ENCODE measurements around the gene WWOX.

WWOX gene

GRCh38 chr16:78122774-78123315 lies 23.4 kb downstream of the WWOX start:
- ChIA-PET CTCF (interaction anchor here (0.7 to 2.0 kb wide), 6 partner anchors 10 to 1479 kb away, joined by 3 to 9 read pairs (median 4); partner anchors contain the start of gene WWOX), POLR2A (no interaction called here)
- H3K4me3 ChIP-seq (ENCODE audit: low read depth, low read length), result no peak overlapping the region
- no peak for DNase-seq (ENCODE audit: low read depth, low spot score)
- TF ChIP-seq, protein P1, sequence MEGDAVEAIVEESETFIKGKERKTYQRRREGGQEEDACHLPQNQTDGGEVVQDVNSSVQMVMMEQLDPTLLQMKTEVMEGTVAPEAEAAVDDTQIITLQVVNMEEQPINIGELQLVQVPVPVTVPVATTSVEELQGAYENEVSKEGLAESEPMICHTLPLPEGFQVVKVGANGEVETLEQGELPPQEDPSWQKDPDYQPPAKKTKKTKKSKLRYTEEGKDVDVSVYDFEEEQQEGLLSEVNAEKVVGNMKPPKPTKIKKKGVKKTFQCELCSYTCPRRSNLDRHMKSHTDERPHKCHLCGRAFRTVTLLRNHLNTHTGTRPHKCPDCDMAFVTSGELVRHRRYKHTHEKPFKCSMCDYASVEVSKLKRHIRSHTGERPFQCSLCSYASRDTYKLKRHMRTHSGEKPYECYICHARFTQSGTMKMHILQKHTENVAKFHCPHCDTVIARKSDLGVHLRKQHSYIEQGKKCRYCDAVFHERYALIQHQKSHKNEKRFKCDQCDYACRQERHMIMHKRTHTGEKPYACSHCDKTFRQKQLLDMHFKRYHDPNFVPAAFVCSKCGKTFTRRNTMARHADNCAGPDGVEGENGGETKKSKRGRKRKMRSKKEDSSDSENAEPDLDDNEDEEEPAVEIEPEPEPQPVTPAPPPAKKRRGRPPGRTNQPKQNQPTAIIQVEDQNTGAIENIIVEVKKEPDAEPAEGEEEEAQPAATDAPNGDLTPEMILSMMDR (IDR thresholded peaks at IDR 0.05; ENCODE audit: insufficient read depth, low read length, missing control alignments), result no peak

- ChIA-PET CTCF (interaction anchor here (1.3 to 2.4 kb wide), 5 partner anchors 9 to 1476 kb away, joined by 3 to 12 read pairs (median 3); partner anchors contain the start of genes MAF and WWOX), POLR2A (no interaction called here)
- no peak overlapping the region for H3K4me3 ChIP-seq (ENCODE audit: low read depth, low read length)
- DNase-seq (ENCODE audit: low read depth, low spot score), result no peak
- TF ChIP-seq, protein P1 (IDR thresholded peaks at IDR 0.05; ENCODE audit: insufficient read depth, low read length, missing control alignments), result no peak
Measured at GRCh38 chr16:78125112-78125844, 25.8 kb downstream of the WWOX start.

- H3K4me3 ChIP-seq (ENCODE audit: low read depth, low read length), result no peak overlapping the region
- TF ChIP-seq, protein P1 (IDR thresholded peaks at IDR 0.05; ENCODE audit: insufficient read depth, low read length, missing control alignments), result no peak
- ChIA-PET POLR2A (no interaction called here), CTCF (no interaction called here)
- DNase-seq (ENCODE audit: low read depth, low spot score), result no peak
Measured at GRCh38 chr16:78126662-78127061, 27.2 kb downstream of the WWOX start.

GRCh38 chr16:78127130-78127529 lies 27.7 kb downstream of the WWOX start:
- no peak overlapping the region for H3K4me3 ChIP-seq (ENCODE audit: low read depth, low read length)
- ChIA-PET CTCF (no interaction called here), POLR2A (no interaction called here)
- DNase-seq (ENCODE audit: low read depth, low spot score), result no peak
- TF ChIP-seq, protein P1 (IDR thresholded peaks at IDR 0.05; ENCODE audit: insufficient read depth, low read length, missing control alignments), result no peak

DNA sequence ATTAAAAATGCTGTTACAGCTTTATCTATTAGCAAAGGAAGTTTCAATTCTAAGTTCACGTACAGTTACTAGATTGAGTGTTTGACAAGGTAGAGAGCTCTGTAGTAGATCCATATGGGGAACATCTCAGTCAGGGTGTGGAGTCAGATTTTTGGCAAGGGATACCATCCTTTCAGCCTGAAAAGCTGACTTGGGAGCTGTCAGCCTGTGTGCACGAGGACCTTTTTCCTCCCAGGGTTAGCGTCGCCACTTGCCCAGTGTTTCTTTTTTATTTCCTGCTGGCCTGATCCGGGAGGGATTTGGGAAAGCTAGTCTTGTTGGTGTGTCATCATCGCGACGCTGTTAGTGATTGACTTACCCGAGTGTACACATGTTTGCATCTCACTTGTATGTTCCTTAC lies 29.5 kb downstream of the WWOX start:
- ChIA-PET POLR2A (no interaction called here), CTCF (no interaction called here)

DNA sequence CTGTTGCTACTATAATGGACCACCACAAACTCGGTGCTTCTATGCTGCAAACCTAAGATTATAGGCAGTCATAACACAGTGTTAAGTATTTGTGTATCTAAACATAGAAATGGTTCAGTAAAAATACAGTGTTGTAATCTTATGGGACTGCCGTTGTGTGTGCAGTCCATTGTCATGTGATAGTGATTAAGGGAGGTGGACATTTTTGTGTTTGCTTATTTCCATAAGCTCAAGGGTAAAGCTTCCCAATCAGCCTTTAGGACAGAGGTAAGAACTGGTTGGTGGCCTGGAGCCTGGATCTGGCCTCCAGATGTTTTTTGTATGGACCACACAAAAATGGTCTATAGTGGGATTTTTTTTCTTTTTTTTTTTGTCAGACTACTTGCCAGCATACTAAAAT lies 29.9 kb downstream of the WWOX start:
- H3K4me3 ChIP-seq (ENCODE audit: low read depth, low read length), result no peak overlapping the region
- ChIA-PET CTCF (no interaction called here), POLR2A (no interaction called here)
- DNase-seq (ENCODE audit: low read depth, low spot score), result no peak
- TF ChIP-seq, protein P1 (IDR thresholded peaks at IDR 0.05; ENCODE audit: insufficient read depth, low read length, missing control alignments), result no peak

More for the DNA sequence above, 29.5 kb downstream of the WWOX start:
- DNase-seq (ENCODE audit: low read depth, low spot score), result no peak
- no peak overlapping the region for H3K4me3 ChIP-seq (ENCODE audit: low read depth, low read length)
- TF ChIP-seq, protein P1 (IDR thresholded peaks at IDR 0.05; ENCODE audit: insufficient read depth, low read length, missing control alignments), result no peak

Data from AG04449 (cell line).